IMR-90 (cell line): ENCODE results near the gene ISOC1. TPM values are rescaled to one million over a fixed set of nuclear protein-coding genes. Genes with fewer than 3 reads are reported as not detected.

Experiments used
- ATAC-seq: fragments of 200-7000 bp; cut with Tn5 transposase; 2 replicates; pipeline ENCODE4 v1.9.1; 2020; ENCODE audit warnings: low read depth, mild to moderate bottlenecking, moderate library complexity
- BruUV-seq: library from RNA; stranded (reverse); fragments of 400-500 nt; replicated peaks from 2 replicates; lab custom pipeline; 2021; lab: Mats Ljungman, UMichigan
- CTCF ChIA-PET: fragments of 300-600 bp; formaldehyde crosslinking; extraction: SDS; loops from one replicate; lab custom pipeline; 2021; ENCODE audit warnings: antibody characterized with exemption; lab: Yijun Ruan, JAX
- POLR2A ChIA-PET: fragments of 300-600 bp; sonication (Branson Sonifier 250); formaldehyde crosslinking; loops from one replicate; lab custom pipeline; 2022; ENCODE audit warnings: antibody characterized with exemption; ENCODE audit not compliant: unreplicated experiment; lab: Charles Lee
- DNase-seq: peaks from one replicate; pipeline ENCODE4 v3.0.0; 2013
- H2AFZ ChIP-seq: replicated peaks from 2 replicates; pipeline ENCODE3; 2013; ENCODE audit warnings: low read length, mild to moderate bottlenecking; ENCODE audit not compliant: poor library complexity
- H2AK5ac ChIP-seq: 2 replicates; pipeline ENCODE4 v1.6.1; 2013; ENCODE audit warnings: low read depth, low read length, inconsistent platforms
- H2AK9ac ChIP-seq: replicated peaks from 2 replicates; pipeline ENCODE3; 2013; ENCODE audit warnings: mild to moderate bottlenecking, low read depth, low read length, moderate library complexity; ENCODE audit not compliant: poor library complexity
- H2BK120ac ChIP-seq: 2 replicates; pipeline ENCODE4 v1.6.1; 2013; ENCODE audit warnings: low read depth, low read length, inconsistent platforms
- H2BK15ac ChIP-seq: 3 replicates; pipeline ENCODE4 v1.6.1; 2013; ENCODE audit warnings: low read depth, low read length, inconsistent platforms
- H2BK20ac ChIP-seq: 2 replicates; pipeline ENCODE4 v1.6.1; 2013; ENCODE audit warnings: low read depth, mild to moderate bottlenecking, inconsistent platforms, low read length, moderate library complexity
- H2BK5ac ChIP-seq: 2 replicates; pipeline ENCODE4 v1.6.1; 2013; ENCODE audit warnings: mild to moderate bottlenecking, low read depth, low read length, inconsistent platforms; ENCODE audit not compliant: poor library complexity, severe bottlenecking
- H3K14ac ChIP-seq: replicated peaks from 2 replicates; pipeline ENCODE4 v1.6.1; 2013; ENCODE audit warnings: low read depth, low read length, inconsistent platforms
- H3K18ac ChIP-seq: 2 replicates; pipeline ENCODE4 v1.6.1; 2013; ENCODE audit warnings: low read depth, low read length, control low read depth
- H3K23ac ChIP-seq: 2 replicates; pipeline ENCODE4 v1.6.1; 2013; ENCODE audit warnings: low read depth, low read length, inconsistent platforms
- H3K27ac ChIP-seq: 2 replicates; pipeline ENCODE4 v1.5.1; 2013; ENCODE audit warnings: mild to moderate bottlenecking, control low read depth, low read length; ENCODE audit not compliant: insufficient read depth
- H3K27me3 ChIP-seq: 2 replicates; pipeline ENCODE4 v1.6.1; 2013; ENCODE audit warnings: low read length; ENCODE audit not compliant: control insufficient read depth, insufficient read depth
- H3K36me3 ChIP-seq: 2 replicates; pipeline ENCODE4 v1.6.1; 2013; ENCODE audit warnings: low read length, mixed read lengths; ENCODE audit not compliant: control insufficient read depth, insufficient read depth
- H3K4ac ChIP-seq: 2 replicates; pipeline ENCODE4 v1.6.1; 2013; ENCODE audit warnings: low read depth, low read length, inconsistent platforms
- H3K4me1 ChIP-seq: 2 replicates; pipeline ENCODE4 v1.6.1; 2013; ENCODE audit warnings: low read length, mixed read lengths; ENCODE audit not compliant: control insufficient read depth, insufficient read depth
- H3K4me2 ChIP-seq: 2 replicates; pipeline ENCODE4 v1.6.1; 2013; ENCODE audit warnings: low read depth, mild to moderate bottlenecking, control low read depth, low read length, moderate library complexity
- H3K4me3 ChIP-seq: 2 replicates; pipeline ENCODE4 v1.5.1; 2013; ENCODE audit warnings: low read depth, mild to moderate bottlenecking, control low read depth, low read length, moderate library complexity; ENCODE audit not compliant: insufficient read depth
- H3K56ac ChIP-seq: 2 replicates; pipeline ENCODE4 v1.6.1; 2013; ENCODE audit warnings: low read length, inconsistent platforms; ENCODE audit not compliant: insufficient read depth; ENCODE audit errors: extremely low read depth
- H3K79me1 ChIP-seq, 2 experiments: 2 replicates each; pipeline ENCODE4 v1.6.1; 2013; ENCODE audit warnings: low read length in 2 of 2, inconsistent platforms in 1 of 2, low read depth in 1 of 2
- H3K9ac ChIP-seq: 2 replicates; pipeline ENCODE4 v1.6.1; 2013; ENCODE audit warnings: low read depth, low read length, control low read depth
- H3K9me1 ChIP-seq: 2 replicates; pipeline ENCODE4 v1.6.1; 2013; ENCODE audit warnings: low read length, inconsistent platforms; ENCODE audit not compliant: insufficient read depth
- H3K9me3 ChIP-seq: 2 replicates; pipeline ENCODE4 v1.6.1; 2013; ENCODE audit warnings: low read length; ENCODE audit not compliant: control insufficient read depth, insufficient read depth
- H4K20me1 ChIP-seq: 2 replicates; pipeline ENCODE4 v1.6.1; 2013; ENCODE audit warnings: low read length, inconsistent platforms; ENCODE audit not compliant: insufficient read depth
- H4K5ac ChIP-seq: 2 replicates; pipeline ENCODE4 v1.6.1; 2013; ENCODE audit warnings: mild to moderate bottlenecking, low read depth, low read length, control low read depth
- H4K8ac ChIP-seq, 2 experiments: 2 replicates each; pipeline ENCODE4 v1.6.1; 2013; ENCODE audit warnings: low read depth in 2 of 2, low read length in 2 of 2, control low read depth in 1 of 2, inconsistent platforms in 1 of 2
- H4K91ac ChIP-seq: 2 replicates; pipeline ENCODE4 v1.6.1; 2013; ENCODE audit warnings: low read depth, low read length, inconsistent platforms; ENCODE audit not compliant: insufficient read depth
- BHLHE40 ChIP-seq: fragments of 150-350 bp; IDR thresholded peaks from 2 replicates; pipeline ENCODE4 v1.6.1; 2016; ENCODE audit warnings: mild to moderate bottlenecking, low read depth, low read length
- CEBPB ChIP-seq: IDR thresholded peaks from 2 replicates; pipeline ENCODE4 v1.6.1; 2012; ENCODE audit warnings: low read depth, low read length, improper control_type of control experiment
- CHD1 ChIP-seq: IDR thresholded peaks from 2 replicates; pipeline ENCODE4 v1.6.1; 2012; ENCODE audit warnings: low read depth, low read length, improper control_type of control experiment
- ELK1 ChIP-seq: fragments of 150-350 bp; IDR thresholded peaks from 2 replicates; pipeline ENCODE4 v1.6.1; 2016; ENCODE audit warnings: low read depth, mild to moderate bottlenecking, low read length, moderate library complexity, borderline replicate concordance
- FOS ChIP-seq: fragments of 150-350 bp; IDR thresholded peaks from 2 replicates; pipeline ENCODE4 v1.6.1; 2016; ENCODE audit warnings: low read depth, low read length
- MAFK ChIP-seq: IDR thresholded peaks from 2 replicates; pipeline ENCODE4 v1.6.1; 2012; ENCODE audit warnings: low read depth, low read length, improper control_type of control experiment
- MXI1 ChIP-seq: IDR thresholded peaks from 2 replicates; pipeline ENCODE4 v1.6.1; 2012; ENCODE audit warnings: low read depth, mild to moderate bottlenecking, low read length, moderate library complexity, borderline replicate concordance
- NFE2L2 ChIP-seq: fragments of 150-350 bp; IDR thresholded peaks from 2 replicates; pipeline ENCODE4 v1.6.1; 2016; ENCODE audit warnings: low read depth, mild to moderate bottlenecking, low read length
- POLR2A ChIP-seq: IDR thresholded peaks from 2 replicates; pipeline ENCODE4 v1.6.1; 2012; ENCODE audit warnings: mild to moderate bottlenecking, low read depth, low read length
- RAD21 ChIP-seq: IDR thresholded peaks from 2 replicates; pipeline ENCODE4 v1.6.1; 2012; ENCODE audit warnings: low read length, improper control_type of control experiment
- RCOR1 ChIP-seq: IDR thresholded peaks from 2 replicates; pipeline ENCODE4 v1.6.1; 2012; ENCODE audit warnings: mild to moderate bottlenecking, low read length, improper control_type of control experiment; ENCODE audit not compliant: insufficient replicate concordance
- RFX5 ChIP-seq: IDR thresholded peaks from 2 replicates; pipeline ENCODE4 v1.8.0; 2012; ENCODE audit warnings: low read depth, mild to moderate bottlenecking, low read length, moderate library complexity
- SMC3 ChIP-seq: fragments of 150-350 bp; IDR thresholded peaks from 2 replicates; pipeline ENCODE4 v1.6.1; 2016; ENCODE audit warnings: low read depth, mild to moderate bottlenecking, antibody characterized with exemption, low read length, moderate library complexity
- WGBS, 2 experiments: methylation state at CpG; one replicate each; pipeline versions ENCODE4 v1.1.5 to v1.1.7; 2013; ENCODE audit warnings: missing lambda C conversion rate in 2 of 2; ENCODE audit not compliant: insufficient read length in 1 of 2; ENCODE audit errors: extremely low coverage in 2 of 2; 5-methylcytosine and 5-hydroxymethylcytosine counted together
- dilution Hi-C: fragments of 300-500 bp; cut with HindIII; formaldehyde crosslinking; loops from one replicate; pipeline ENCODE4 v1.14.3; 2018; ENCODE audit warnings: low sequenced_read_pairs; ENCODE audit not compliant: unreplicated experiment
- in situ Hi-C: fragments of 300-500 bp; cut with MboI; formaldehyde crosslinking; loops from 3 replicates; pipeline ENCODE4 v1.14.3; 2019; ENCODE audit warnings: low sequenced_read_pairs, inconsistent platforms, mixed read lengths
- intact Hi-C: fragments of 100-400 bp; cut with micrococcal nuclease; formaldehyde crosslinking; loops from 2 replicates; pipeline ENCODE4 v1.10.0; 2022
- polyA plus RNA-seq, 3 experiments: library from polyadenylated mRNA; depleted of rRNA; stranded (reverse); fragments of >200 nt; gene quantifications; 2 replicates each; pipeline ENCODE4 v1.2.3, GENCODE V29; 2012; ENCODE audit warnings: low replicate concordance in 1 of 3
- total RNA-seq: library from RNA; depleted of rRNA; stranded (reverse); fragments of >200 nt; gene quantifications from 2 replicates; pipeline ENCODE4 v1.2.3, GENCODE V29; 2012
- TF ChIP-seq, protein P1 (sequence below): fragments of 150-350 bp; IDR thresholded peaks from 2 replicates; pipeline ENCODE4 v1.6.1; 2017; ENCODE audit warnings: mild to moderate bottlenecking, antibody characterized with exemption, low read length, low read depth
- TF ChIP-seq, protein P2 (sequence below): conservative IDR thresholded peaks from 2 replicates; pipeline ENCODE4 v1.5.1; 2012; ENCODE audit warnings: mild to moderate bottlenecking, low read depth, low read length, improper control_type of control experiment

Gene ISOC1
- total and polyA plus RNA-seq, 2 of the 4 experiments (the other 2 are of a cell fraction): 10.8 to 11.6 TPM

DNA sequence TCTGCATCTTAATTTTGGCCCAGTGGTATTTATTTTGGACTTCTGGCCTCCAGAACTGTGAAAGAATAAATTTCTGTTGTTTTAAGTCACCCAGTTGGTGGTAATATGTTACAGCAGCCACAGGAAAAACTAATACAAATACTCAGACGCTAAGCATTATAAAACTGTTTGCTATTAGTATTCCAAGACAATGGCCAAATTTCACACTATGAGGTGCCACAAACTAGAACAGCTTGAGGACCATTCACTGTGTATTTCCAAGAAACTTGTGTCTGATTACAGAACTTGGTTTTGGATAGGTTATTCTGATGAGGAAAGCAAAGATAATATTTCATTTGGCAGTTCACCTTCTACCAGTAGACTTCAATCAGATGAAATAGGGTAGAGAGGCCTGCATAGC lies 16.3 kb upstream of the ISOC1 start:
- ChIA-PET POLR2A (no interaction called here), CTCF (interaction anchor here (1.6 kb wide), 1 partner anchor 17 kb away, joined by 3 read pairs; the partner anchor contains the start of gene ISOC1)
- dilution Hi-C loops (no loop called here), in situ Hi-C loops (no loop called here), intact Hi-C loops (no loop called here)
- Histone ChIP-seq H3K56ac (no peak overlapping the region), H4K91ac (no peak overlapping the region), H3K4me1 (no peaks in the 10 kb centered on the region), H3K27me3 (no peaks in the 10 kb centered on the region), H2AFZ (no peak overlapping the region), H3K18ac (no peak overlapping the region), H2BK20ac (no peak overlapping the region), H2AK9ac (no peak overlapping the region), H3K4me3 (no peak overlapping the region), H3K14ac (no peak overlapping the region), H3K36me3 (no peaks in the 10 kb centered on the region), H4K20me1 (no peaks in the 10 kb centered on the region), H3K9ac (no peak overlapping the region), H2BK5ac (no peak overlapping the region), H3K23ac (no peak overlapping the region), H2BK15ac (no peak overlapping the region), H4K5ac (no peak overlapping the region), H2BK120ac (no peak overlapping the region), H3K79me1 (no peaks in the 10 kb centered on the region), H3K9me1 (no peaks in the 10 kb centered on the region), H2AK5ac (no peak overlapping the region), H3K4me2 (no peak overlapping the region), H3K4ac (no peak overlapping the region), H3K9me3 (no peaks in the 10 kb centered on the region), H3K27ac (no peak overlapping the region), H4K8ac (no peak overlapping the region)
- no peak for ATAC-seq
- no peak for DNase-seq
- BruUV-seq: no TSS peak
- TF ChIP-seq RAD21 (no peak), CHD1 (no peak), RFX5 (no peak), RCOR1 (no peak), NFE2L2 (no peak), FOS (no peak), BHLHE40 (no peak), ELK1 (no peak), MAFK (no peak), POLR2A (no peak), SMC3 (no peak), MXI1 (no peak), CEBPB (no peak)
- TF ChIP-seq, protein P1, sequence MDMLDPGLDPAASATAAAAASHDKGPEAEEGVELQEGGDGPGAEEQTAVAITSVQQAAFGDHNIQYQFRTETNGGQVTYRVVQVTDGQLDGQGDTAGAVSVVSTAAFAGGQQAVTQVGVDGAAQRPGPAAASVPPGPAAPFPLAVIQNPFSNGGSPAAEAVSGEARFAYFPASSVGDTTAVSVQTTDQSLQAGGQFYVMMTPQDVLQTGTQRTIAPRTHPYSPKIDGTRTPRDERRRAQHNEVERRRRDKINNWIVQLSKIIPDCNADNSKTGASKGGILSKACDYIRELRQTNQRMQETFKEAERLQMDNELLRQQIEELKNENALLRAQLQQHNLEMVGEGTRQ: no peak
- TF ChIP-seq, protein P2, sequence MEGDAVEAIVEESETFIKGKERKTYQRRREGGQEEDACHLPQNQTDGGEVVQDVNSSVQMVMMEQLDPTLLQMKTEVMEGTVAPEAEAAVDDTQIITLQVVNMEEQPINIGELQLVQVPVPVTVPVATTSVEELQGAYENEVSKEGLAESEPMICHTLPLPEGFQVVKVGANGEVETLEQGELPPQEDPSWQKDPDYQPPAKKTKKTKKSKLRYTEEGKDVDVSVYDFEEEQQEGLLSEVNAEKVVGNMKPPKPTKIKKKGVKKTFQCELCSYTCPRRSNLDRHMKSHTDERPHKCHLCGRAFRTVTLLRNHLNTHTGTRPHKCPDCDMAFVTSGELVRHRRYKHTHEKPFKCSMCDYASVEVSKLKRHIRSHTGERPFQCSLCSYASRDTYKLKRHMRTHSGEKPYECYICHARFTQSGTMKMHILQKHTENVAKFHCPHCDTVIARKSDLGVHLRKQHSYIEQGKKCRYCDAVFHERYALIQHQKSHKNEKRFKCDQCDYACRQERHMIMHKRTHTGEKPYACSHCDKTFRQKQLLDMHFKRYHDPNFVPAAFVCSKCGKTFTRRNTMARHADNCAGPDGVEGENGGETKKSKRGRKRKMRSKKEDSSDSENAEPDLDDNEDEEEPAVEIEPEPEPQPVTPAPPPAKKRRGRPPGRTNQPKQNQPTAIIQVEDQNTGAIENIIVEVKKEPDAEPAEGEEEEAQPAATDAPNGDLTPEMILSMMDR: no peak
- WGBS, 2 experiments: no CpG with 5 or more reads among the region's 1 CpG
